ENCODE data around the gene SNW1. TPM values are rescaled to one million over a fixed set of nuclear protein-coding genes. Genes with fewer than 3 reads are reported as not detected.

Gene SNW1
- total and polyA plus RNA-seq, 2 of the 4 experiments (the other 2 are of a cell fraction) = 28.2 to 30.6 TPM

GRCh38 chr14:77691259-77691658 is 69.7 kb downstream of the SNW1 start:
- DNase-seq = no peak
- Histone ChIP-seq H2BK20ac (ENCODE audit: low read depth, low read length) (no peak overlapping the region), H2BK5ac (ENCODE audit: low read depth, low read length, poor library complexity, severe bottlenecking) (no peak overlapping the region), H3K18ac (ENCODE audit: low read depth, low read length) (no peak overlapping the region), H3K27me3 (ENCODE audit: control insufficient read depth, insufficient read depth, low read length) (no peaks in the 10 kb centered on the region), H3K9me1 (ENCODE audit: insufficient read depth, low read length) (no peaks in the 10 kb centered on the region), H4K5ac (ENCODE audit: low read depth, low read length) (no peak overlapping the region), H2AK9ac (replicated peaks; ENCODE audit: low read depth, low read length, poor library complexity) (no peak overlapping the region), H3K14ac (replicated peaks; ENCODE audit: low read depth, low read length) (no peak overlapping the region), H2BK120ac (ENCODE audit: low read depth, low read length) (no peak overlapping the region), H2AFZ (replicated peaks; ENCODE audit: low read length, poor library complexity) (no peak overlapping the region), H3K9ac (ENCODE audit: low read depth, low read length) (no peak overlapping the region), H2AK5ac (ENCODE audit: low read depth, low read length) (no peak overlapping the region), H4K8ac (ENCODE audit: low read depth in 2 of 2, low read length in 2 of 2) (no peak overlapping the region), H3K23ac (ENCODE audit: low read depth, low read length) (no peak overlapping the region), H3K4me3 (ENCODE audit: insufficient read depth, low read depth, low read length) (no peak overlapping the region), H3K36me3 (ENCODE audit: control insufficient read depth, insufficient read depth, low read length) (peaks cover 18% of the 10 kb centered on the region), H3K56ac (ENCODE audit: extremely low read depth, insufficient read depth, low read length) (no peak overlapping the region), H3K4me1 (ENCODE audit: control insufficient read depth, insufficient read depth, low read length) (no peaks in the 10 kb centered on the region), H2BK15ac (ENCODE audit: low read depth, low read length) (no peak overlapping the region), H4K91ac (ENCODE audit: insufficient read depth, low read depth, low read length) (no peak overlapping the region), H4K20me1 (ENCODE audit: insufficient read depth, low read length) (0 out of 2 replicates have a peak, but pooled peaks cover 3% of the 10 kb centered on the region), H3K9me3 (ENCODE audit: control insufficient read depth, insufficient read depth, low read length) (no peaks in the 10 kb centered on the region), H3K4me2 (ENCODE audit: low read depth, low read length) (no peak overlapping the region), H3K27ac (ENCODE audit: insufficient read depth, low read length) (no peak overlapping the region), H3K4ac (ENCODE audit: low read depth, low read length) (no peak overlapping the region), H3K79me1 (ENCODE audit: low read depth in 1 of 2, low read length in 2 of 2) (peaks cover 4 to 6% of the 10 kb centered on the region in 2 experiments; a peak in 3 of 4 replicates)
- ATAC-seq (ENCODE audit: low read depth) = no peak
- intact Hi-C loops (cut with micrococcal nuclease) = no loop called here
- BruUV-seq (replicated peaks) = no TSS peak
- ChIA-PET CTCF (no interaction called here), POLR2A (ENCODE audit: unreplicated experiment) (no interaction called here)
- TF ChIP-seq BHLHE40 (IDR thresholded peaks at IDR 0.05; ENCODE audit: low read depth, low read length) (no peak), CEBPB (IDR thresholded peaks at IDR 0.05; ENCODE audit: low read depth, low read length) (no peak), POLR2A (IDR thresholded peaks at IDR 0.05; ENCODE audit: low read depth, low read length) (no peak), RCOR1 (IDR thresholded peaks at IDR 0.05; ENCODE audit: insufficient replicate concordance, low read length) (no peak), RAD21 (IDR thresholded peaks at IDR 0.05; ENCODE audit: low read length) (no peak)
- dilution Hi-C loops (cut with HindIII; ENCODE audit: low sequenced_read_pairs, unreplicated experiment) = no loop called here
- in situ Hi-C loops (cut with MboI; ENCODE audit: low sequenced_read_pairs) = no loop called here
- 83% methylated on average over 1 of the region's 2 CpGs; no CpG with 5 or more reads in 1 of the 2 experiments for WGBS, 2 experiments (ENCODE audit: extremely low coverage in 2 of 2, insufficient read length in 1 of 2)
